ENCODE results near the gene ERC2.

Gene ERC2

DNA sequence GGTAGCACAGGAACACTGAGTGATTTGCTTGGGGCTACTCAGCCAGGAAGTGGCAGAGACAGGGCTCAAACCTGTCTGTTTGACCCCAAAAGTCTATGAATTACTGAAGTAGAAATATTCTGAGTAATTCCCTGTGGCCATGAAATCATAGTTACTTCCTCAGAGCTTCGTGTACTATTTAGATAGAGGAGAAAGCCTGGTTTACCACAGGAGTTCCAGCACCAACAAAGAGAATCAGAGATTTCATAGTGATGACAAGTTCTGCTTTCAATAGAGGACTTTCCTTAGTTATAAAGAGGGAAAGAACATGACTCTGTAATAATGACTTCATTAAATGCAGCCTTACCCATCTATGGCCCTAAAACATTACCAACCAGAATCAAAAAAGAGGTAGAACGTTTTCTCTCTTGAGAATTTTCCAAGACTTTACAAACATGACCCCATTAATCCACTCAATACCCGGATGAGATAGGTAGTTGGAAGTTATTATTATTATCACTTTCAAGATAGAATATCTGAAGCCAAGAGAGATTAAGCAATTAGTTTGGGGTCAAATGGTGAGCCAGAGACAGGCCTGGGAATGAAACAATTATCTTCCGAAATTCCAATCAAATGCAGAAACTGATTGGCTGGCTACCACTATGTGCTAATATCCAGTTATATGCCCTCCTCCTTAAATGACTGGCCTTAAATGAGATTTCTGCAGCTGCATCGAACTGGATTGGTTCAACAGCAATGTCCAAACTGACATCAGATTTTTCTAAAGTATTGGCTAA is 967.5 kb downstream of the ERC2 start:
- Histone ChIP-seq H3K27me3 (ENCODE audit: insufficient read depth, low read depth, severe bottlenecking) (no peaks in the 10 kb centered on the region), H3K4me3 (ENCODE audit: low read depth, low read length) (no peak overlapping the region), H3K27ac (no peak overlapping the region), H3K9me3 (ENCODE audit: severe bottlenecking) (no peaks in the 10 kb centered on the region), H3K36me3 (no peaks in the 10 kb centered on the region)
- no peak for TF ChIP-seq CTCF (IDR thresholded peaks at IDR 0.05; ENCODE audit: low read depth, low read length)
- DNase-seq, result no peak

- DNase-seq, result no peak
- H3K27ac ChIP-seq, result no peak overlapping the region
- no peaks in the 10 kb centered on the region for H3K27me3 ChIP-seq (ENCODE audit: insufficient read depth, low read depth, severe bottlenecking)
- no peaks in the 10 kb centered on the region for H3K36me3 ChIP-seq
- no peak for TF ChIP-seq CTCF (IDR thresholded peaks at IDR 0.05; ENCODE audit: low read depth, low read length)
- no peak overlapping the region for H3K4me3 ChIP-seq (ENCODE audit: low read depth, low read length)
- H3K9me3 ChIP-seq (ENCODE audit: severe bottlenecking), result no peaks in the 10 kb centered on the region
Measured at GRCh38 chr3:55498520-55498919, 969.7 kb downstream of the ERC2 start.

DNA sequence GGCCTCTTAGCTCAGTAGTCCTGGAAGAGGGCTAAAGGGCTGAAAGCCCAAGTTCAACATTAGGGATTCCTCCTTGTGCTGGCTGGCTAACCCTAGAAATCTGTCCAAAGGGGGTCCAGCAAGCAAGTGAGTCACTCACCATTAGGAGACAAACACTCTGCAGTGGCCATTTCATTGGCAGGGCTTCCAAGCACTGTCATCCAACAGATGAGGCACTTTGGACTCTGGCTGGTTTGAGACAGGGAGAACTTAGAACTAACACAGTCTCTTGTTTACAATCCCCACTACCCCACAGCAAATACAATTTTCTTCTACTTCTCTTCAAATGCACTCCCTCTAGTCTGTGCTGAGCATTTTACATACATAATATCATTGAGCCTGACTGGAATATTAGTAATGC is 971.0 kb downstream of the ERC2 start:
- Histone ChIP-seq H3K9me3 (ENCODE audit: severe bottlenecking) (no peaks in the 10 kb centered on the region), H3K36me3 (no peaks in the 10 kb centered on the region), H3K27ac (no peak overlapping the region), H3K27me3 (ENCODE audit: insufficient read depth, low read depth, severe bottlenecking) (no peaks in the 10 kb centered on the region), H3K4me3 (ENCODE audit: low read depth, low read length) (no peak overlapping the region)
- DNase-seq, result no peak
- TF ChIP-seq CTCF (IDR thresholded peaks at IDR 0.05; ENCODE audit: low read depth, low read length), result no peak

GRCh38 chr3:55494976-55495375 is 973.3 kb downstream of the ERC2 start:
- DNase-seq, result no peak
- Histone ChIP-seq H3K27ac (no peak overlapping the region), H3K27me3 (ENCODE audit: insufficient read depth, low read depth, severe bottlenecking) (no peaks in the 10 kb centered on the region), H3K9me3 (ENCODE audit: severe bottlenecking) (no peaks in the 10 kb centered on the region), H3K4me3 (ENCODE audit: low read depth, low read length) (no peak overlapping the region), H3K36me3 (no peaks in the 10 kb centered on the region)
- no peak for TF ChIP-seq CTCF (IDR thresholded peaks at IDR 0.05; ENCODE audit: low read depth, low read length)

- no peaks in the 10 kb centered on the region for H3K27me3 ChIP-seq (ENCODE audit: insufficient read depth, low read depth, severe bottlenecking)
- no peak overlapping the region for H3K4me3 ChIP-seq (ENCODE audit: low read depth, low read length)
- H3K36me3 ChIP-seq, result no peaks in the 10 kb centered on the region
- H3K9me3 ChIP-seq (ENCODE audit: severe bottlenecking), result no peaks in the 10 kb centered on the region
- no peak for DNase-seq
- no peak overlapping the region for H3K27ac ChIP-seq
- TF ChIP-seq CTCF (IDR thresholded peaks at IDR 0.05; ENCODE audit: low read depth, low read length), result no peak
Measured at GRCh38 chr3:55492976-55493375, 975.3 kb downstream of the ERC2 start.

DNA sequence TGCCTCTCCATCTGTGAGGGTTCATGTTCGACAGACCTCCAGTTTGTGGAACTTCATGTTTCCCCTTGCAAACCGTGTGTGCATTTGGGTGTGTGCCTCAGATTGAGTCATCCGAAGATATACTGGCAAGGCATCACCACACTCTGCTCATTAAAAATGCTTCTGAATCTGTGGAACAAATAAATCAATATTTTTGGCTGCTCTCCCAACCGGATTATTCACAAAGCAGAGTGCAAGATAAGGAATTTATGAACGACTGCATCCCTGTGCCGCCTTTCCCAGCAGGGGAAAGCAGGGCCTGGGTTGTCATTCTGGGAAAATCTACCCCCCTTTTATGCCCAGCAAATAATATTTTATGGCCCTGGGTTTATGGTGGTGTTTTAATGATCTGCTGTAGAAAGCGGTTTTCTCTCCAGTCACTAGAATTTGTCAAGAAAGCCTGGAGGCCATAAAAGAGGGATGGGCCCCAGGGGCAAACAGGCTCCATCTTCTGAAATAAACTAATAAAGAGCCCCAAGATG is 976.9 kb downstream of the ERC2 start:
- Histone ChIP-seq H3K4me3 (ENCODE audit: low read depth, low read length) (no peak overlapping the region), H3K27me3 (ENCODE audit: insufficient read depth, low read depth, severe bottlenecking) (peaks cover 4% of the 10 kb centered on the region), H3K9me3 (ENCODE audit: severe bottlenecking) (no peaks in the 10 kb centered on the region), H3K27ac (no peak overlapping the region), H3K36me3 (no peaks in the 10 kb centered on the region)
- DNase-seq, result no peak
- TF ChIP-seq CTCF (IDR thresholded peaks at IDR 0.05; ENCODE audit: low read depth, low read length), result no peak

Data from WERI-Rb-1 (cell line).